Pulmonary artery endothelial cell (primary cell): ENCODE results near the gene TMEM126B. TPM values are rescaled to one million over a fixed set of nuclear protein-coding genes. Genes with fewer than 3 reads are reported as not detected.

ENCODE experiments used
- DNase-seq: peaks from one replicate; pipeline ENCODE4 v3.0.0-alpha.2; 2011; ENCODE audit warnings: low read depth, low spot score
- total RNA-seq: library from RNA; depleted of rRNA; stranded (reverse); fragments of >200 nt; gene quantifications from 2 replicates; pipeline ENCODE4 v1.2.3, GENCODE V29; 2014

The TMEM126B gene
- total RNA-seq, 1 donor from 2014 or later, result 53.0 TPM

DNA sequence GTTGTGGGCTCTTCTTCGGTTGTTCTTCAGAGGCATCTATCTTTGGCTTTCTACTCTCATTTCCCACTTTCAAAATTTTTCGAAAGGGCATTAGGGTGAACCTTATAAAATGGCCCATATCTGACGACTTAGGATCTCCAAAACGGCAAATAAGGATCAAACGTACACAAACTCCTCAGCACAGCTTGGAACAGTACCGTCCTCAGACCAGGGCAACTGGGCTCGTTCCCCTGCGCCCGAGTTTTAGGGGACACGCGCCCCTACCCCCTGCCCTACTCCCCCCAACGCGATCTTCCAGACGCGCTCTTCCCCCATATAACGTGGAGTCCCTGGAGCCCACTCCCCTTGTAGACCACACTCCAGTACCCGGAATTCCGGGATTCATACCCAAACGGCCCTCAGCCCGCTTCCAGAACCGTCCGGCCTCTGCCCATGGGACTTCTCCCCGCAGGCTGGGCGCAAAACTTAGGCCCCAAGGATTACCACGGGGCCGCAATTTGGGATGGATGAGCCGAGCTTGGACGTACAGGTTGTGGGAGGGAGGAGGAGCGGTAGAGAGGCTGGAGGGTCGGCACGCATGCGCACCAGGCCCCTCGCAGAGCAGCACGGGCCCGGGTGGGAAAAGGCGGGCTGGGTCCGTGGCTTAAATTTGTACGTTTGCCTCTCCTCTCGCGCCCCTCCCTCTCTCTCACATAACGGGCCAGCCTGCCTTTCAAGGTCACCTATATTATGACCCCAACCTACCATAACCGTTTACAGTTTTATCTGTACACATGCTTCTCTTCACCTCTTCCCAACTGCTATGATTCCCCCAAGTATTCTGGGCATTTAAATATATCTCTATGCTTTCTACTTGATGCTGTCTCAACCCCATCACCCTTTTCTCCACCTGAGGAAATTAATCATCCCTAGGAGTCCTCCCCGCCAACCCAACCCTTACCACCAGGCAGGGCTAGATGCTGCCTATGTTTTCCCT is 54.2 kb downstream of the TMEM126B start:
- no peak for DNase-seq

- no peak for DNase-seq
Measured at GRCh38 chr11:85685125-85685819, 56.9 kb downstream of the TMEM126B start.

DNA sequence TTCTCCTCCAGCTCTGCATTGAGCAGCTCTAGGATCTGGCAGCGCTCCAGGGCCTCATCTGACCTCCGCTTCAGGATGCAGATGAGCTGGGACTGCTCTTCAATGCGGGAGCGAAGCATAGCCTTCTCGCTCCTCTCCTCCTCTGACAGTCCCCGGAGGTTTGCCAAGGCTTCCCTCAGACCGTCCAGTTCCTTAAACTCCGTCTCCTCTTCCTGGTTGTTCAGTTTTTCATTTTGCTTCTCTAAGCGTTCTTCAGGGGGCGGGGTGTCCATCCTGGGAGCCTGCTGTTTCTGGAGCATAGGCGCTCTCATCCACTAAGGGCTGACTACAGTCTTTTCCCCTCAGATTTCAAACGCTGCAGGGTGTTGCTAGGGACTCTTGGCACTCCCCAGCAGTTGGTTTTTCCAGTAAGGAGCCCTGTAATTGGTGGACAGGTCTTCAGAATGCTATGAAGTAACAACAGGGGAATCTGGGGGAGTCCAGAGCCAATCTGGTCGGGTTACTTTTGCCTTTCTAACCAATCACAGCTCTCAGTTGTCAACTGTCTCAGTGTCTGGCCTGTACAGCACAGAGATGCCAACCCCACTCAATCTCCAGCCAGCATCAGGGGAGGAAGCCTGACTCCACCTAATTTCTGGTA is 57.5 kb downstream of the TMEM126B start, which contains the start of gene CCDC89:
CCDC89 (minus strand) TSS at position 376 of the 640 bp plus-strand sequence; CDS start at position 311, 65 bp downstream.
- DNase-seq, result no peak

Other genes with a start within 250 kb of the TMEM126B start
- gene DLG2, start 1.2 kb upstream of the TMEM126B start, total RNA-seq, result 0.42 and 0.66 TPM in 2 replicates
- 48.5 and 55.6 TPM in 2 replicates for gene TMEM126A, start 19.4 kb downstream of the TMEM126B start, total RNA-seq
- gene CREBZF, start 36.5 kb downstream of the TMEM126B start, total RNA-seq, result 27.5 and 40.4 TPM in 2 replicates
- gene CCDC89, start 57.6 kb downstream of the TMEM126B start, total RNA-seq, result not detected in 2 replicates
- 0.46 and 0.53 TPM in 2 replicates for gene SYTL2, start 182.5 kb downstream of the TMEM126B start, total RNA-seq
- not detected in 2 replicates for gene CCDC83, start 226.8 kb downstream of the TMEM126B start, total RNA-seq